HUES6 (cell line): Measurements from ENCODE around the gene KIF3C.
"Not testable (repeated sequence)": the region's sequence is repeated elsewhere in the genome, so short reads cannot be mapped to it uniquely, and the experiment has no call there.

Experiments used
- H3K27ac ChIP-seq: 2 replicates; pipeline ENCODE4 v1.7.0; 2013; ENCODE audit warnings: low read depth, mild to moderate bottlenecking, low read length, inconsistent platforms
- H3K27me3 ChIP-seq: 2 replicates; pipeline ENCODE4 v1.6.1; 2013; ENCODE audit warnings: low read length; ENCODE audit not compliant: control insufficient read depth, insufficient read depth
- H3K36me3 ChIP-seq: 2 replicates; pipeline ENCODE4 v1.6.1; 2013; ENCODE audit warnings: low read length; ENCODE audit not compliant: control insufficient read depth, insufficient read depth
- H3K4me1 ChIP-seq: 2 replicates; pipeline ENCODE4 v1.6.1; 2013; ENCODE audit warnings: low read length; ENCODE audit not compliant: control insufficient read depth, insufficient read depth
- H3K4me3 ChIP-seq: 2 replicates; pipeline ENCODE4 v1.5.1; 2013; ENCODE audit warnings: low read depth, low read length
- H3K9ac ChIP-seq: one replicate; pipeline ENCODE4 v1.6.1; 2013; ENCODE audit warnings: mild to moderate bottlenecking, low read length
- H3K9me3 ChIP-seq: 2 replicates; pipeline ENCODE4 v1.6.1; 2013; ENCODE audit warnings: low read depth, low read length; ENCODE audit not compliant: control insufficient read depth, insufficient read depth

The KIF3C gene

DNA sequence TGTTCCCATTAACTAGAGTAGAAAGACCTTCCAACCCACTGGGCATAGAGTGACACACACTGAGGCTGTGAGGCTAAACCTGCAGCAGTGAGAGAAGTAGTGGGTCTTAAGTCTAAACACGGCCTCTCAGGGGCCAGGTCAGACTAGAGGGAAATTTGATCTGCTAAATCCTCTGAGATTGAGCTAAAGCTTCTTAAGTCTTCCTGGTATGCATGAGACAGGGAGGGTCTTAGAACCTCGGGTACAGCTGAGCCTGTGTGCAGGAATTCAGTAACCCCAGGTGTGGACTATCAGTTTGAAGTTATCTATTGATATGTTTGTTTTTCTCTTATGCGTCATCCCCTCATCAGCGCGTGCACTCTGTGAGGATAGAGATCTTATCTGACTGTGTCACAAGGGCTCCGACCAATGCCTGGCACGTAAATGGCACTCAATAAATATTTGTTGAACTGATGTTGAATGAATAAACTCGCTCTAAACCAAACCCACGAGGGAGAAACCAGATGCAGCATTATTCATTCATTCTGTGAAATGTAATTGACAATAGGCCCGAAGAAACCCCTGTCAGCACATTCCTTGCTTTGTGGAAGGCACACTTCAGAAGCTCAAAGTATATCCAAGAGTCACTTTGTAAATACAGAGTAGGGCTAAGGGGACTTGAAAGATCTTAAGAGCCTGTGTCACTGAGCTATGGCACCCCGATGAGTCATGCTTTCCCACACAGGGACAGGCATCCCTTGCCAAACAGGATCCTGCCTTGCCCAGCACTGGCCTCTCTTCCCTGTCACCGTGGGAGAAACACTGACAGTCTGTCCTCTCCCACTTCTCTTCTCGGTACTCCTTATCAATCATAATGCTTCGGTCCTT lies 29.9 kb upstream of the KIF3C start:
- no peak overlapping the region for H3K4me3 ChIP-seq
- peaks cover 14% of the 10 kb centered on the region for H3K4me1 ChIP-seq

DNA sequence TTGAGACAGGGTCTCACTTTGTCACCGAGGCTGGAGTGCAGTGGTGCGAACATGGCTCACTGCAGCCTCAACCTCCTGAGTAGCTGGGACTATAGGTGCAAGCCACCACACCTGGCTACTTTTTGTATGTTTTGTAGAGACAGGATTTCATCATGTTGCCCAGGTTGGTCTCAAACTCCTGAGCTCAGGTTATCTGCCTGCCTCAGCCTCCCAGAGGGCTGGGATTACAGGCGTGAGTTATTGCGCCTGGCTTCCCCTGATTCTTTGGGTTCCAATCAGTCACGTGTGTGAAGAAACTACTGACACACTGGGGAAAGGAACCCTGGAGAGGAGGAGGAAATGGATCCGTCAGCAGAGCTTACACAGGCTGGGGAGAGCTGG lies 29.3 kb upstream of the KIF3C start:
- Histone ChIP-seq H3K27ac (no peak overlapping the region), H3K9ac (no peak overlapping the region), H3K9me3 (peaks cover 4% of the 10 kb centered on the region; the same call in 1 of the 2 replicates), H3K4me1 (peaks cover 14% of the 10 kb centered on the region), H3K36me3 (no peaks in the 10 kb centered on the region), H3K4me3 (no peak overlapping the region), H3K27me3 (no peaks in the 10 kb centered on the region)

More for the DNA sequence above, 29.9 kb upstream of the KIF3C start:
- no peak overlapping the region for H3K27ac ChIP-seq
- no peak overlapping the region for H3K9ac ChIP-seq
- peaks cover 4% of the 10 kb centered on the region; the same call in 1 of the 2 replicates for H3K9me3 ChIP-seq
- H3K36me3 ChIP-seq = no peaks in the 10 kb centered on the region
- no peaks in the 10 kb centered on the region for H3K27me3 ChIP-seq

DNA sequence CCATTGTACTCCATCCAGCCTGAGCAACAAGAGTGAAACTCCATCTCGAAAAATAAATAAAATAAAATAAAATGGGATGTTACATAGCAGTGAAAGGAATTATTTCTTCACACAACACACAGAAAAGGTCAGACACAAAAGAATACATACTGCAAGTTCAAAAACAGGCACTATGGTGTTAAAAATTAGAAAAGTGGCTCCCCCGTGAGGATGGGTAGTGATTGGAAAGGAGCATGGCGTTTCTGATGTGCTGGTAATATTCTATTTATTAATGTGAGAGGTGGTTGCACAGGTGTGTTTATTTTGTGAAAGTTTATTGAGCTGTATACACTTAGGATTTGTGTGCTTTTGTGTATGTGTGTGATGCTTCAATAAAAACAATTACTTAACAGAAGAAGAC lies 28.6 kb upstream of the KIF3C start:
- no peak overlapping the region for H3K9ac ChIP-seq
- no peak overlapping the region for H3K27ac ChIP-seq
- no peaks in the 10 kb centered on the region for H3K27me3 ChIP-seq
- peaks cover 4% of the 10 kb centered on the region; the same call in 1 of the 2 replicates for H3K9me3 ChIP-seq
- no peak overlapping the region for H3K4me3 ChIP-seq
- no peaks in the 10 kb centered on the region for H3K36me3 ChIP-seq
- H3K4me1 ChIP-seq = peaks cover 14% of the 10 kb centered on the region

DNA sequence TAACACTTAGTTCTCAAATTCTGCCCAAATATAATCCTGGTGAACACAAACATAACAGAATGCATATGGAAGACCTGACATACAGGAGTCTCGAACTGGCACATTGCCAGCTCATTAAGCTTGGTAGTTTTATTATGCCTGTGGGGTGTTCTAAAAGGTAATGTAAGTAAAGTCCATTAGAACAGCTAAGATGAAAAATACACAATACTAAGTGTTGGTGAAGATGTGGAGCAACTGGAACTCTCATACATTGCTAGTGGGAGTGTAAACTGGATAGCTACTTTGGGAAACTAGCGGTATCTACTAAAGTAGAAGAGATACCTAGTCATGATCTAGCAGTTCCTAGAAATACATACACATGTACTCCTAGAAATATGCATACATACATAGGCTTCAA lies 27.3 kb upstream of the KIF3C start:
- H3K27ac ChIP-seq = no peak overlapping the region
- H3K9ac ChIP-seq = no peak overlapping the region

DNA sequence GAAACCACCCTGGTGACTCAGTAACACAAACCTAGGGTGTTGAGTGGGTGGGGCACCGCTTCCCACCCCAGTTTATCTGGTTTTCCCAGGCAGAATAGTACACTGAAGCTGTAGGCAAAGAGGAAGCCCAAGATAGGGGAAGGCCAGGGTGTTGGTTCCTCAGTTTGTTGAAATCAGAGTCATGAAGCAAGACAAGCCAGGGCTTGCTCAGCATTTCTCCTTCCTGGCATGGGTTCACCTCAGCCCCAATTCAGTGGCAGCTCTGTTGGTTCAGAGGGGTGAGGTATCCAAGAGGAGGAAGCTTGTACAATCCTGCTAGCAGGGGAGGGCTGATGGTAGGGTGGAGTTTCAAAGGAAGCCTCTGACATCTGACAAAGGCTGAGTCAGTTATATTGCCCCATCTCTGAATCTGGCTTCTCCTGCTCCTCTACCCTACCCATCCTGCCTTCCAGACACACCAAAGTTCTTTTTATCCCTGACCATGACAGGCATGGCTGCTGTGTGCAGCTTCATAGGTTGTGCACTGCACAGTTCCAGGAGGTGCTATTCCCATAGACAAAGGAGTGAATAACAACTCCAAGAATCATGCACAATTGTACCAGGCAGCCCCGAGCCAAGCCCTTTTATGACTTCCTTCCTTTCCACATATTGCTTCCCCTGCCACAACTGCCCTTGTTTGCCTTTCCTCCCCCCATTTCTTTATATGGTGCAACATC lies 26.7 kb upstream of the KIF3C start:
- Histone ChIP-seq H3K27ac (no peak overlapping the region), H3K27me3 (no peaks in the 10 kb centered on the region), H3K4me3 (no peak overlapping the region), H3K9ac (no peak overlapping the region), H3K4me1 (peaks cover 14% of the 10 kb centered on the region), H3K9me3 (peaks cover 4% of the 10 kb centered on the region; the same call in 1 of the 2 replicates), H3K36me3 (no peaks in the 10 kb centered on the region)

More for the DNA sequence above, 27.3 kb upstream of the KIF3C start:
- no peaks in the 10 kb centered on the region for H3K36me3 ChIP-seq
- H3K4me1 ChIP-seq = peaks cover 14% of the 10 kb centered on the region
- H3K9me3 ChIP-seq = peaks cover 4% of the 10 kb centered on the region; the same call in 1 of the 2 replicates
- no peaks in the 10 kb centered on the region for H3K27me3 ChIP-seq
- no peak overlapping the region for H3K4me3 ChIP-seq

DNA sequence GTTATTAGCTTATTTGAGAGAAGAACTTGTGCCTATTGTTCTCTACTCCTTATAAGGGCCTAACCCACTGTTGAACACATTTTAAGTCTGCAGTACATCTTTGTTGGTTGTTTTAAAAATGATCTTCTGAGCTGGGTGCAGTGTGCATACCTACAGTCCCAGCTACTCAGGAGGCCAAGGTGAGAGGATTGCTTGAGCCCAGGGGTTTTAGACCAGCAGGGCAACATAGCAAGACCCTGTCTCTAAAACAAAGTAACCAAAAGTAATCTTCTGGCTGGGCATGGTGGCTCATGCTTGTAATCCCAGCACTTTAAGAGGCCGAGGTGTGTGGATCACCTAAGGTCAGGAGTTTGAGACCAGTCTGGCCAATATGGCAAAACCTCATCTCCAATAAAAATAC lies 25.8 kb upstream of the KIF3C start:
- Histone ChIP-seq H3K36me3 (no peaks in the 10 kb centered on the region), H3K4me1 (peaks cover 14% of the 10 kb centered on the region), H3K27me3 (no peaks in the 10 kb centered on the region), H3K9me3 (peaks cover 4% of the 10 kb centered on the region; the same call in 1 of the 2 replicates), H3K27ac (no peak overlapping the region), H3K9ac (no peak overlapping the region), H3K4me3 (no peak overlapping the region)

DNA sequence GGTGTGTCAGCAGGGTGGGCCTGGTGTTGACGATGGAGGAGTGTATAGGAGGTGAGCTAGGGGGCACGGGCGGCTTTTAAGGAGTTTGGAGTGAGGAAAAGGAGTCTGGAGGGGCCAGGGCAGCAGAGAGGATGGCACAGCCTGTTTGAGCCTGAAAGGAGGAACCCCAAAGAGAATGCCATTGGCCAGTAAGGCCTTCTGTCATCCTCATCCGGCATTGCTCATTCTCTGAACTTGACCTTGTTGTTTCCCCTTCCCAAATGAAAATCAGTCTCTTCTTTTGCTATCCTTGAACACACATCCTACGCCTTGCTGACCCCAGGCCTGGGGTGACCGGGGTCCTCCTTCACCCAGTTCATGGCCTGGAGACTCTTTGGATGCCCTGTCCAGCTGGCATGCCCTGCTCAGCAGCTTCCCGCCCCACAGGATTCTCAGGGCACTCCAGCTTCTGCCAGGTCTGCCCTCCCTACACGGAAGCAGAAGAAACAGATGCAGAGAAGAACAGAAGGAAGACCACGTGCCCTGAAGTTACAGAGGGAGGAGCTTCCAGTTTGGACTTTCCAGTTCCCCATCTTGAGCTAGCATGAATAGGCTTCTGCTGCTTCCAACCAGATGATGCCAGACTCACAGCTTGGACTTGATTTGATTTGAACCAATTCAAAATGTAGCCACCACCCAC lies 20.5 kb upstream of the KIF3C start:
- Histone ChIP-seq H3K4me1 (no peaks in the 10 kb centered on the region), H3K36me3 (no peaks in the 10 kb centered on the region), H3K27ac (no peak overlapping the region), H3K4me3 (no peak overlapping the region), H3K9me3 (no peaks in the 10 kb centered on the region), H3K9ac (no peak overlapping the region), H3K27me3 (no peaks in the 10 kb centered on the region)

DNA sequence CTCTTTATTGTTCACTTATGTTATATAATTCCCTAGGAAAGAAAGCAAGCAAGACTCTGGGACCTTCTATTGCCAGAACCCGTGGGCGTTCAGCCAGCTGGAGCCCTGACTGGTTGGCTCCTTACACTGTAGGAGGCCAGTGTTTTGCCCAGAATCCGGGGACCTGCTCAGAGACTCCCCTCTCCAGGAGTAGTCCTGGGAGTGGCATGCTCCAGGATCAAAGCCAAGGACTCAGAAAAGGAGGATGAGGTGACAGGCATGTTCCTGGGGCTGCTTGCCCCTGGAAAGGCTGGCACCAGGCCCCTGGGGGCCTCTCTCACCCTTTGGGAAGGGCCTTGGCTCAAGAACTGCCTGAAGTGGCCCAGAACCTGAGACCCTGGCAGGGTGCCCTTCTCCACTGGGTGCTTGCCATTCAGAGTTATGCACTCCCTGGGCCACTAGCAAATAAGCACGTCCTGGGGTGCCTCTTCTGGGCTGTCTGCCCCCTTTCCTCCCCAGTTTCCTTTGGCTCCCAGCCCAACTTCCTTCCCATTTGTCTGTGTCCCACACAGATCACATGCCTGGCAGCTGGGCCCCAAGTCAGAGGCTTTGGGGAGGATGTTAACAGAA lies 19.6 kb upstream of the KIF3C start:
- Histone ChIP-seq H3K9ac (no peak overlapping the region), H3K9me3 (no peaks in the 10 kb centered on the region), H3K36me3 (no peaks in the 10 kb centered on the region), H3K27me3 (no peaks in the 10 kb centered on the region), H3K4me1 (no peaks in the 10 kb centered on the region), H3K4me3 (no peak overlapping the region), H3K27ac (no peak overlapping the region)

DNA sequence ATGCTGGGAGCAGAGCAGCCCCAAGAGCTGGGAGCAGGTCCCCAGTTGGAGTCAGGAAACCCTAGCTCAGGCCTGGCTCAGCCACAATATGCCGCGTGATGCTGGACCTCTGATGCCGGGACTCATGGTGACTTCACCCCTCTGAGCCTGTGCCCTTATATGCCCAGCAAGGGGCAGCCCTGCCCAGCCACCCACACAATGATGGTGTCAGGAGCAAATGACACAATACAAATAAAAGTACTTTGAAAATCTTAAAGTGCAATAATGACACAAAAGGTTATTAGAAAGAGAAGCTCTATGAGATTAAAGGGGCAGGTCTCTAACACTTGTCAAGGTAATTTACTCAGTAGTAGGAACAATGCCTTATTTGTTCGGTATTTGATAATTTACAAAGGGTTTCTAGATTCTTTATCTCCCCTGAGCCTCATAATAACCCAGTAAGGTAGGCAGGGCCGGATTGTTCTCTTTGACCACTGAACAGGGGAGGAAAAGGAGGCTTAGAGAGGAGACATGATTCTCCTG lies 18.3 kb upstream of the KIF3C start:
- Histone ChIP-seq H3K27me3 (no peaks in the 10 kb centered on the region), H3K4me3 (no peak overlapping the region), H3K9me3 (no peaks in the 10 kb centered on the region), H3K36me3 (no peaks in the 10 kb centered on the region), H3K9ac (no peak overlapping the region), H3K27ac (no peak overlapping the region), H3K4me1 (no peaks in the 10 kb centered on the region)

DNA sequence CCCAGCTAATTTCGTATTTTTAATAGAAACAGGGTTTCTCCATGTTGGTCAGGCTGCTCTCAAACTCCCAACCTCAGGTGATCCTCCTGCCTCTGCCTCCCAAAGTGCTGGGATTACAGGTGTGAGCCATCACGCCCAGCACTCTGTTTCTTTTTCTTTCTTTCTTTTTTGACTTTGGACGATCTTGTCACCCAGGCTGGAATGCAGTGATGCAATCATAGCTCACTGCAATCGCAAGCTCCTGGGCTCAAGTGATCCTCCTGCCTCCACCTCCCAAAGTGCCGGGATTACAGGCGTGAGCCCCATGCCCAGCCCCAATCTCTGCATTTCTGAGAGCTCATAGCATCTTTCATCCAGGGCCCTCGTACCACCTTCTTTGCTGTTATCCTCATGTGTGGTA lies 17.1 kb upstream of the KIF3C start:
- H3K9ac ChIP-seq, H3K4me3 ChIP-seq, H3K4me1 ChIP-seq, H3K27ac ChIP-seq, H3K9me3 ChIP-seq, H3K36me3 ChIP-seq, H3K27me3 ChIP-seq: not testable (repeated sequence)
